Measurements from ENCODE around the gene OR13D1. TPM values are rescaled to one million over a fixed set of nuclear protein-coding genes. Genes with fewer than 3 reads are reported as not detected.
"Not testable (repeated sequence)": the region's sequence is repeated elsewhere in the genome, so short reads cannot be mapped to it uniquely, and the experiment has no call there.

OR13D1 gene
- total and polyA plus RNA-seq, 9 donors, result not detected

DNA sequence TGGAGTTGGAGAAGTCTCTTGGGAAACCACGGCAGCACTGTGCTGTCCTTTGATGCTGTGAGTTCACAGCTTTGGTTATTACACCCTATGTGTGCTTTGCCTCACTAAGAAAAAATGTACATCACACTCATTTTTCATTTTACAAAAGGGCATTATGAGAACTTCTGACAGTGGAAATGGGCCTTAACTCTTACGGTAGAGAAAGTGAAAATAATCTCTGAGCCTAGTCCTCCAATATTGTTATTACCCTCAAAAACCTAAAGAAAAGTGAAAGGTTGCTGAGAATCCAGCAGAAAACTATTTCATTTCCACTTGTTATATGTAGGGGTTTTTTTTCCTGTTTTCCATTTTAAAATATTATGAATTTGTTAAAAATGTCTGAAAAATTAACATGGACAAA is 8.2 kb upstream of the OR13D1 start:
- DNase-seq, result no peak
- Histone ChIP-seq H3K27ac (no peak overlapping the region), H3K9me3 (no peaks in the 10 kb centered on the region), H3K27me3 (no peaks in the 10 kb centered on the region), H3K4me3 (no peak overlapping the region), H3K36me3 (no peaks in the 10 kb centered on the region), H3K4me1 (ENCODE audit: insufficient read depth) (no peaks in the 10 kb centered on the region)
- whole genome bisulfite sequencing, 3 donors, result 28 to 38% (median 29%) methylated on average over 2 of the region's 2 CpGs
- no peak for TF ChIP-seq CTCF (IDR thresholded peaks at IDR 0.05)
- intact Hi-C loops (cut with DNase I), result no loop called here

- Histone ChIP-seq H3K9me3 (no peaks in the 10 kb centered on the region), H3K27ac (no peak overlapping the region), H3K27me3 (no peaks in the 10 kb centered on the region), H3K4me1 (ENCODE audit: insufficient read depth) (no peaks in the 10 kb centered on the region), H3K4me3 (no peak overlapping the region), H3K36me3 (no peaks in the 10 kb centered on the region)
- intact Hi-C loops (cut with DNase I), result no loop called here
- no peak for DNase-seq
- TF ChIP-seq EP300 (IDR thresholded peaks at IDR 0.05) (no peak), POLR2A (IDR thresholded peaks at IDR 0.05) (no peak), CTCF (IDR thresholded peaks at IDR 0.05) (no peak)
- 90 to 92% (median 91%) methylated on average over 3 of the region's 3 CpGs for WGBS, 3 donors
These were observed 6.0 kb downstream of the OR13D1 start for GRCh38 chr9:104700306-104700705.

- H3K9me3 ChIP-seq; H3K4me1 ChIP-seq (ENCODE audit: insufficient read depth); intact Hi-C loops (cut with DNase I); H3K27ac ChIP-seq; H3K27me3 ChIP-seq; DNase-seq; H3K4me3 ChIP-seq; H3K36me3 ChIP-seq: not testable (repeated sequence)
- WGBS, 3 donors, result 38 to 70% (median 41%) methylated on average over 1 of the region's 1 CpG
These were observed 14.4 kb downstream of the OR13D1 start for GRCh38 chr9:104708737-104709136.

DNA sequence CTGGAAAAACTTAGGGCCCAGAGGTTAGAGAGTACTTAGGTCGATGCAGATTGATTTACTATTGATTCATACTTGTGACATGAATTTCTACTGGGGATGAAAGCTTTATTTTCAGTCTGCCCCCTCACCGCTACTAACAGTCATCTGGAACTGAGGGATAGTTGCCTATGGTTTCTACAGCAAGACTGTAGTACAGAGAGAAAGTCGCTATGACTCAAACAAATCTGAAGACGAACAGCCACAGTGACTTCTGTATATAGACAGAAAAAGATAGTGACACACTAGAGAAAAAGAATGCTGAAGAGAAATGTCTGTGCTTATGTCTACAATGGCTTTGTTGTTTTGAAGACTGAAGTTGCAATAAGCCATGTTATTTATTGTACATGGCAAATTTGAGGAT is 17.3 kb downstream of the OR13D1 start:
- H3K27me3 ChIP-seq, result no peaks in the 10 kb centered on the region
- whole genome bisulfite sequencing, 3 donors, result 84 to 87% (median 84%) methylated on average over 4 of the region's 4 CpGs
- DNase-seq, result no peak
- intact Hi-C loops (cut with DNase I), result no loop called here
- TF ChIP-seq EP300 (IDR thresholded peaks at IDR 0.05) (no peak), CTCF (IDR thresholded peaks at IDR 0.05) (no peak), POLR2A (IDR thresholded peaks at IDR 0.05) (no peak)
- no peaks in the 10 kb centered on the region for H3K36me3 ChIP-seq
- no peaks in the 10 kb centered on the region for H3K9me3 ChIP-seq
- no peaks in the 10 kb centered on the region for H3K4me1 ChIP-seq (ENCODE audit: insufficient read depth)
- no peak overlapping the region for H3K27ac ChIP-seq
- H3K4me3 ChIP-seq, result no peak overlapping the region

DNA sequence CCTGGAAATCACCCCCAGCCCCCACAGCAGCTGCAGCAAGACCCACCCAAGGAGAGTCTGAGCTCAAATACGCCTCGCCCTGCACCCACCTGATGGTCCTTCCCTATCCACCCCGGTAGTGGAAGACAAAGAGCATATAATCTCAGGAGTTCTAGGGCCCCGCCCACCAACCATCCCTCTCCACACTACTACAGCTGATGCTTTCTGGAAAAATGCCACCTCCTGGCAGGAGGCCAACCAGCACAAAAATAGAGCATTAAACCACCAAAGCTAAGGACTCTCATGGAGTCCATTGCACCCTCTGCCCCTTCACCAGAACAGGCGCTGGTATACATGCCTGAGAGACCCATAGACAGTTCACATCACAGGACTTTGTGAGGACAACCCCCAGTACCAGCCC is 30.7 kb downstream of the OR13D1 start:
- Histone ChIP-seq H3K9me3 (no peaks in the 10 kb centered on the region), H3K4me1 (ENCODE audit: insufficient read depth) (no peaks in the 10 kb centered on the region), H3K27me3 (no peaks in the 10 kb centered on the region), H3K36me3 (no peaks in the 10 kb centered on the region), H3K4me3 (no peak overlapping the region), H3K27ac (no peak overlapping the region)
- TF ChIP-seq POLR2A (IDR thresholded peaks at IDR 0.05) (no peak), EP300 (IDR thresholded peaks at IDR 0.05) (no peak), CTCF (IDR thresholded peaks at IDR 0.05) (no peak)
- intact Hi-C loops (cut with DNase I), result no loop called here
- DNase-seq, result no peak
- WGBS, 3 donors, result 81 to 89% (median 84%) methylated on average over 5 of the region's 5 CpGs

Measured in ovary (tissue), 9 donors.